ENCODE data around the gene DNAJB7.
"Not testable (repeated sequence)": the region's sequence is repeated elsewhere in the genome, so short reads cannot be mapped to it uniquely, and the experiment has no call there.

The DNAJB7 gene

DNA sequence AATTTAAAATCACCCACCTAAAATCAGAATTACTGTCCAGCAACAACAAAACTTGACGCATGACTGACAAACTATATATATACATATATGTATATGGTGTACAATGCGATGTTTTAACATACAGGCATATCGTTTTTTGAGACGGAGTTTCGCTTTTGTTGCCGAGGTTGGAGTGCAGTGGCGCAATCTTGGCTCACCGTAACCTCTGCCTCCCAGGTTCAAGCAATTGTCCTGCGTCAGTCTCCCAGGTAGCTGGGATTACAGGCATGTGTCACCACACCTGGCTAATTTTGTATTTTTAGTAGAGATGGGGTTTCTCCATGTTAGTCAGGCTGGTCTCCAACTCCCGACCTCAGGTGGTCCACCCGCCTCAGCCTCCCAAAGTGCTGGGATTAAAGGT lies 16.1 kb downstream of the DNAJB7 start:
- not testable (repeated sequence) for DNase-seq (ENCODE audit: extremely low read depth in 1 of 2, low read depth in 1 of 2)

DNA sequence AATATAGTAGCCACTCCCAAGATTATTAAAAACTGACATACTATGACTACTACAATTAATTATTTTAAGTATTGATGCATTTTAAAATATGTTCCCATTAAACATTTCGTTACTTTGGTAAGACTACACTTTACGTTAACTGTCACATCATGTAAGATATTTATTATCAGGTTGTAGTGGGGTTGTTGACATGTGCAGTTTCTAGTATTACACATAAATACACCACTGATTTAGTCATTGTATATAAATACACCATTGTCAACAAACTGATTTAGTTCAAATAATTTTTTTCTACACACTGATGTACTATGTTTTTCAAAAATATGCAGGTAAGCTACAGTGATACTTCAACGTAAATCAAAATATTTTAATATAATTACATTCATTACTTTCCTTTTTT lies 17.0 kb downstream of the DNAJB7 start:
- DNase-seq (ENCODE audit: extremely low read depth in 1 of 2, low read depth in 1 of 2) = no peak

DNA sequence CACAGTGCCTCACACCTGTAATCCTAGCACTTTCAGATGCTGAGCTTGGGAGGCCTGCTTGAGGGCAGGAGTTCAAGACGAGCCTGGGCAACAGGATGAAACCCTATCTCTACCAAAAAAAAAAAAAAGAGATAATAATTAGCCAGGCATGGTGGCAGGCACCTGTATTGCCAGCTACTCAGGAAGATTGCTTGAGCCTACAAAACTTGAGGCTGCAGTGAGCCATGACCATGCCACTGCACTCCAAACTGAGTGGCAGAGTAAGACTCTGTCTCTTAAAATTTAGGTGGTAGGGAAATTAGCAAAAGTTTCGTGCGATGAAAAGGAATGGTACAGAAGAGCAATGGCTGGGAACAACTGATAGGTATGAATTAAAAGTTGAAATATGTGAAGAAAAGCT lies 23.4 kb downstream of the DNAJB7 start:
- no peak for DNase-seq (ENCODE audit: extremely low read depth in 1 of 2, low read depth in 1 of 2)

DNA sequence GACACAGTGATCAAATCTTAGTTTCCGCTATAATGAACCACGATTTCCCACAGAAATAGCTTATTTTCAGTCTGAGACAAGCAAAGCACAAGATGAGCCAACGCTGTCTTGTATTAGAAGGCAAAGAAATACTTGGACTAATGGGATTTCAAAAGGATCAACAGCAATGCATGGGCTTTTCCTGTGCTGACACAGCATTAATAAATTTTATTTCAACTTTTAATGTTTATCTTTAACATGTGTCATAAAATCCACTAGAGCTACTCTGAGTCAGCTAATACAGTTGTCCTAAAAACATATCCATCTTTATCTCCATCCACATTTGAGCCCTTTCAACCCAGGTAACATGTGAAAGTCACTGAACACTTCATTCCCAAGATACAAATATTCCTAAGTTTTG lies 27.3 kb downstream of the DNAJB7 start:
- no peak for DNase-seq (ENCODE audit: extremely low read depth in 1 of 2, low read depth in 1 of 2)

DNA sequence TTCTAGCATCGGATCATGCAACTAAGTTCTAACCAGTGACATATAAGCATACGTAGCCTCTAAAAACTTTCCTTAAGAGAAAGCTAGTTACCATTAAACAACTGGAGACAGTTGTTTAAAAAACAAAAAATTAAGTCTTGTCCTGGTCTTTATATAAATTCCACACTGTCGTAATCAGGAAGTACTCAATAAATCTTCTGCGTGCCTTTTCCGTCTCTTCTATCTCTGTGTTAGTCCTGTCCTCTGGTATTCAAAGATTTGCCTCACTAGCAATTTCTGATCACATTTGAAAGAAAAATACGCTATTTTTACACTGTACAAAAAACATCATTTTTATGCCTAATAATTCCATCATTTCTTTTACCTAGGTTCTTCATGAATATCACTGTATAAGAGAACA lies 32.8 kb downstream of the DNAJB7 start:
- no peak for DNase-seq (ENCODE audit: extremely low read depth in 1 of 2, low read depth in 1 of 2)

DNA sequence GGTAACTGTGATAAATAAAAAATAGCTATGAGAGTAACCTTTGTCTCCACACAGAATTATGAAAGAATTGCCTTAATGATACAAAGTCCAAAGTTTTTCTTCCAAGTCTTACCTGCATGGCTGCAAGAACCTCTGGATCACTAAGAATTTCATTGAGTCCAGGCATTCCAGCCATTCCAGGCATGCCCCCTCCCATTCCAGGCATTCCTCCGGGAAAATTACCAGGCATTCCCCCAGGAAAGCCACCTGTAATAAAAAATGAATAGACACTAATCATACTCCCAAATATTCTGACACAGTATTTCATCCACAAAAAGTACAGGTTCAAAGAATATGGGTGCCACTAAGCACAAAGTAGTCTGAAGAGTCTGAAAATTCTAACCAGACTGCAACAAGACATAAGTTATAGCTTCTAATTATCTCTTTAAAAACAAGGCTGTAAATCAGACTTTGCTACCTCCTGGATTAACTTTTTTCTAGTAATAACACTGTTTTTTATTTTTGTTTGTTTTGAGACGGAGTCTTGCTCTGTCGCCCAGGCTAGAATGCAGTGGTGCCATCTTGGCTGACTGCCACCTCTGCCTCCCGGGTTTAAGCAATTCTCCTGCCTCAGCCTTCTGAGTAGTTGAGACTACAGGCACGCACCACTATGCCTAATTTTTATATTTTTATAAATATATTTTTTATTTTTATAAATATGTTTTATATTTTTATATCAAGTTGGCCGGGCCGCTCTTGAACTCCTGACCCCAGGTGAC lies 34.8 kb downstream of the DNAJB7 start:
- no peak for DNase-seq (ENCODE audit: extremely low read depth in 1 of 2, low read depth in 1 of 2)

DNA sequence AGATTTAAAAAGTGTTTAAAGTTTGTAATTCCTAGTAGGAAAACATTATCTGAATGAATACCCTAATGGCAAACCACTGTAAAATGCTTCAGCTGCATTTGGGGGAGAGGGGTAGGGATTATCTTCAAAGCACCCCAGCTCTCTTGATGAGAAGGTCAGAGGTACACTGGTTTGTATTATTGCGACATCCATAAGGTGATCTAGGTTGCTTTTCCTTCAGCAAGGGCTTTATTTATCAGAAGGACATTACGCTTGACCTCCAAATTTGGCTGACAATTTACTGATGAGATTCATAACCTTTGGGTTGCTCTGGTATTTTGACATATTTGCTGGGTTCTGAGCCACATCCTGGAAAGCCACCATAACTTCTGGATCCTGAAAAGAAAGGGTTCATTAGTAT lies 35.6 kb downstream of the DNAJB7 start:
- DNase-seq (ENCODE audit: extremely low read depth in 1 of 2, low read depth in 1 of 2) = not testable (repeated sequence)

DNA sequence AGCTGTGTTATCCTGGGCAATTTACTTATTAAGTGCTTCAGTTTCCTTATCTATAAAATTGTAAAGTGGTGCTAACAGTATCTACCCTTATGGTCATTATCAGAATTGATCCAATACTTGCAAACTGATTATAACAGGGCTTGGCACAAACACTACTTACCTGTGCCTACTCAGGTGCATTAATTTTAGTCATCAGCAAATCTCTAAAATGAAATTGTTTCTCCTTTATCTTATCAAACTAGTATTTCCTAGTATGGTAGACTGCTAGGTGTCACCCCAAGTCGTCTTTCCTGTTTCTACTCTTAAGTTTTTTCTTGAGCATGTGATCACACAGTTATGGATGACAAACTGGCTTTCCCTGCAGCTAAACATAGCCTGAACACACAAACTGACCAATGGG lies 38.5 kb downstream of the DNAJB7 start:
- DNase-seq (ENCODE audit: extremely low read depth in 1 of 2, low read depth in 1 of 2) = no peak

DNA sequence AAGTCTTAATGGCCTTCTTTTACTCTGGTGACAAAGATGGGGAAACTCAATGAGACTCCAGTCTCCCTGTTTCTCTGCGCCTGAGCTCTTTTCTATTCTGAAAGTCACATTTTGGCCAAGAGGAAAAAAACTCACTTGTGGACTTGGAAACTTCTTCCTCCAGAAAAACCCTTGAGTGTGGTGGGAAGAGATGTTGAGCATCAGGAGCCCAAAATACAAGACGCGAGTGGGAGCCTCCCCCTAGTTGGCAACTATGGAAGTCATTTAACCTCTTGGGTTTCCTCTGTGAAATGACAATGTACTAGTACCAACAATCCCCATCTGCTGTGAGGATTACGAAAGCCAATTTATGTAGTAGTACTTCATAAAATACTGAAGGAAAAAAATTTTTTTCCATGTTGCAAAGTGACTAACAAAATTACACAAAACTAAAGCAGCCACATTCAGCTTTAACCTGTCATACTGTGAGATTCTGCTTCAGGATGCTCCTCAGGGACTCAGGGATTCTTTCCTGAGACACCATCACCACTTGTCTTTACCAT lies 42.2 kb downstream of the DNAJB7 start:
- DNase-seq (ENCODE audit: extremely low read depth in 1 of 2, low read depth in 1 of 2) = no peak

DNA sequence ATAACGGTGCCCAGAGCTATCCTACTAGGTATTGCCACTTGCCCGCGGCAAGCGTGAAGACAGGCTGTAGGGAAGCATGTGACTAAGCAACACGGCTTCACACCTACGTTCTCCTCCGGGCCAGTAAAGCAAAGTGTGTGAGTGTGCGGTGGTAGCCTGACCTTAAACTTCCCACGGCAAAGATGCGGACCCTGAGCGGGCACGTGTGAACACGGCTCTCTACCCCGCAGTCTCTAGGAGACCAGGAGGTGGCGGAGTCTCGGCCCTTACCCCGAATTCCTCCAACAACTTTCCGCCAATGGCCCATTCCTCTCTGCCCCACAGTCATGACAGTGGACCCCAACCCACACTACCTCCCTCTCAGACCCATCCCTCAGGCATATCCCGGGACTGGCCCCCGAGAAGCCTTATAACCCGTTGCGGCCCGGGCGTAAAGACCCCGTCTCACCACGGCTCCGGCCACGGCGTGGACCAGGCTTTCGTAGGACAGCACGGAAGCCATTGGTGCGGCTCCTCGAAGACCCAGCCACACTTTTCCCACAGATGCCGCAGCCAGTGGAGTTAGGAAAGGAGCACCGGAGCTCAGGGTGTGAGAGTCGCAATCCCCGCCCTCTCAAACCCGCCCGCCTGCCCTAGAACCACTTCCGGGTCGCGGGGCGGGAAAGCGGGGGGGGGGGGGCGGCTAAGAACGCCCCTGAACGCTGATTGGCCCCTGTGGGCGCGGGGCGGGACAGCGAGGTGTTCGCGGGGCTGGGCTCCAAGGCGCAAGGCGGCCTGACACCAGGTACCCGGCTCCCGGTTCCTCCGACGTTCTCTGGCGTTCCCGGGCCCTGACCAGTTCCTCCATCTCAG lies 42.9 kb downstream of the DNAJB7 start, which contains the start of gene SLC25A17:
Gene SLC25A17 (minus strand): TSS at position 600 of the 852 bp plus-strand sequence. CDS start 98 bp downstream, at position 502.
- DNase-seq (ENCODE audit: extremely low read depth in 1 of 2, low read depth in 1 of 2) = peak; percentile 68 to 85

DNA sequence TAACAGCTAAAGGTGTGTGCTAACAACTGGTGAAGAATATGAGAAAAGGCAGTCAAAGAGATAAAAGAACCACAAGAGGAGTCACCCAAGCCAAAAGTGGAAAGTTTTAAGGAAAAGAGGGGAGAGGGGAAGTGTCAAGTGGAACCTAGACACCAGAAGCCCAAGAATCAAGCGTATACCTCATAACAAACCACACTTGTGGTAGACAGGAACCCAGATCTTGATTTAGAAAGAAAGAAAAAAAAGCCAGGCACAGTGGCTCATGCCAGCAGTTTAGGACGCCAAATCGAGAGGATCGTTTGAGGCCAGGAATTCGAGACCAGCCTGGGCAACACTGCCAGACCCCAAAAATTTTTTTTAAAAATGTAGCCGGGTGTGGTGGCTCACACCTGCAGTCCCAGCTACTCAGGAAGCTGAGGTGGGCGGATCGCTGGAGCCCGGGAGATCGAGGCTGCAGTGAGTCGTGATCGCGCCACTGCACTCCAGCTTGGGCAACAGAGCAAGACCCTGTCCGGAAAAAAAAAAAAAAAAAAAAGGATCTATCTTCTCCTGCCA lies 43.6 kb downstream of the DNAJB7 start:
- DNase-seq (ENCODE audit: extremely low read depth in 1 of 2, low read depth in 1 of 2) = no peak

DNA sequence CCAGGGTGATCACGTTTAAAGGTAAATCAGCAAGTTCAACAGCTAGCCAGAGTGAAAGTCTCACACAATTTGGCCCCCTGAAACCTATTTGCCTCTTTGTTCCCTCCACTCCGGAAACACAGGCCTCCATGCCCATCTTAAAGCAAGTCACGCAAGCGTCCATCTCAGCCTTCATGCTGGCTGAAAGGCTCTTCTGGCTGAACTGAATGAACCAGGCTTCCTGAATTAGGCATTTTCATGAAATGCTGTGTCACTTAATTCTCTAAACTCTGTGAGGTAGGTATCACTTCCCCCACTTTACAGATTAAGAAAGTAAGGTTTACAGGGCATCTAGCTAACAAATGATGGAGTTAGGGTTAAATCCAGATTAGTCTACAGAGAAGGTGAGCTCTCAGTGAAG lies 44.2 kb downstream of the DNAJB7 start:
- no peak for DNase-seq (ENCODE audit: extremely low read depth in 1 of 2, low read depth in 1 of 2)

DNA sequence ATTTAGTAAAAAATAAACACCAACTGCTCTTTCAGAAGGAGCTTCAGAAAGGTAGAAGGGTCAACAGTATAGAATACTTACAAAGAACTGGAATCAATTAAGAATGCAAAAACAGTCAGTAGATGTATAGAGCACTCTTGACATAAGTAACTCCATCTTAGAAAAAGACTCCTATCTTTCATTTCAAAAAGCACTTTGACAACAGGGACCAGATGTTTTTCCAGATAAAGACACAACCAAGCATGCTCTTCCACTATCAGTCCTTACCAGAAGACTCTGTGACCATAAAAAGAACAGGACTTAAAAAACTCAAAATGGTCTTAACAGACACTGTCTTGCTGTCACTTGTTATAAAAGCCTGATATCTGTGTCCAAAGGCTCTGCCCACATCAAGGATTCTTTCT lies 48.0 kb downstream of the DNAJB7 start:
- DNase-seq (ENCODE audit: extremely low read depth in 1 of 2, low read depth in 1 of 2) = no peak

Measured in activated CD8-positive, alpha-beta memory T cell treated with anti-CD3 and anti-CD28 coated beads for 1 hour (primary cell).